Gastroesophageal sphincter (tissue), 3 donors: ENCODE data around the gene TMEM125.

ENCODE experiments used
- CTCF ChIP-seq, 4 experiments: fragments of 200-600 bp in 2 of 4; fragments of 450-650 bp in 2 of 4; sonication (generic) in 1 of 4; IDR thresholded peaks; one replicate each; pipeline ENCODE4 v1.5.1; 2017 to 2019; ENCODE audit warnings: antibody characterized with exemption in 4 of 4, mild to moderate bottlenecking in 2 of 4, moderate library complexity in 2 of 4
- POLR2A ChIP-seq, 2 donors: fragments of 450-650 bp; IDR thresholded peaks; one replicate each; pipeline ENCODE4 v1.6.1; 2017; ENCODE audit warnings: antibody characterized with exemption in 2 of 2, mild to moderate bottlenecking in 2 of 2, moderate library complexity in 1 of 2

- TF ChIP-seq CTCF (IDR thresholded peaks at IDR 0.05) (no peak), POLR2A (IDR thresholded peaks at IDR 0.05) (no peak)
Observed at GRCh38 chr1:43275826-43276620, 6.2 kb downstream of the TMEM125 start.
